Upper lobe of right lung (tissue), 1 donor: Measurements from ENCODE around the gene GTF2F2. TPM values are rescaled to one million over a fixed set of nuclear protein-coding genes. Genes with fewer than 3 reads are reported as not detected.

Source experiments
- ATAC-seq: fragments of 200-7000 bp; cut with Tn5 transposase; one replicate; pipeline ENCODE4 v1.9.1; 2020; ENCODE audit warnings: mild to moderate bottlenecking, moderate library complexity
- DNase-seq: peaks from one replicate; pipeline ENCODE4 v3.0.0-alpha.2; 2020
- H3K27ac ChIP-seq: fragments of 200-600 bp; one replicate; pipeline ENCODE4 v1.8.0; 2022
- H3K27me3 ChIP-seq: fragments of 200-600 bp; one replicate; pipeline ENCODE4 v1.8.0; 2022; ENCODE audit warnings: mild to moderate bottlenecking
- H3K36me3 ChIP-seq: fragments of 200-600 bp; one replicate; pipeline ENCODE4 v1.8.0; 2022
- H3K4me1 ChIP-seq: fragments of 200-600 bp; one replicate; pipeline ENCODE4 v1.8.0; 2022
- H3K4me3 ChIP-seq: fragments of 200-600 bp; one replicate; pipeline ENCODE4 v1.8.0; 2022; ENCODE audit warnings: mild to moderate bottlenecking
- H3K9me3 ChIP-seq: fragments of 200-600 bp; one replicate; pipeline ENCODE4 v1.8.0; 2022
- intact Hi-C: fragments of 100-400 bp; cut with DNase I; formaldehyde crosslinking; loops from one replicate; pipeline ENCODE4 v1.11.0; 2022
- long read RNA-seq: library from polyadenylated mRNA; unstranded; transcript quantifications from one replicate; pipeline ENCODE4 v2.0.0, GENCODE V29; 2021
- total RNA-seq: library from RNA; stranded (reverse); fragmentation: NEBNext Ultra II Directional; extraction: Animal tissue kit (Norgen Biotek cat#: 25700); gene quantifications from one replicate; pipeline ENCODE4 v1.2.1, GENCODE V29; 2021
- TF ChIP-seq, protein P1 (sequence below): fragments of 200-600 bp; IDR thresholded peaks from one replicate; pipeline ENCODE4 v1.8.0; 2022; ENCODE audit warnings: antibody characterized with exemption
- donor health status: DM: no; HTN: yes; CAD: no; lungs with severe emphysema.

The GTF2F2 gene
- 14.6 TPM for total RNA-seq
- long read RNA-seq, transcript GTF2F2-201 (8 exons, 2,239 nt) = major isoform, 26 of 34 reads
- long read RNA-seq, partial matches to known transcripts = 3 of 34 reads
- long read RNA-seq, other reads (novel, unspliced or antisense) = 5 of 34 reads

GRCh38 chr13:45119991-45120864 lies at the start of gene GTF2F2:
Gene GTF2F2, plus strand, starts transcription at chr13:45120510. Its CDS starts 146 bp downstream, at chr13:45120656.
- Histone ChIP-seq H3K36me3 (no peaks in the 10 kb centered on the region), H3K4me3 (peak within 1 kb of the TSS; percentile 90), H3K9me3 (no peaks in the 10 kb centered on the region), H3K27ac (peak within 1 kb of the TSS; percentile 90), H3K4me1 (peaks cover 17% of the 10 kb centered on the region), H3K27me3 (no peaks in the 10 kb centered on the region)
- TF ChIP-seq, protein P1, sequence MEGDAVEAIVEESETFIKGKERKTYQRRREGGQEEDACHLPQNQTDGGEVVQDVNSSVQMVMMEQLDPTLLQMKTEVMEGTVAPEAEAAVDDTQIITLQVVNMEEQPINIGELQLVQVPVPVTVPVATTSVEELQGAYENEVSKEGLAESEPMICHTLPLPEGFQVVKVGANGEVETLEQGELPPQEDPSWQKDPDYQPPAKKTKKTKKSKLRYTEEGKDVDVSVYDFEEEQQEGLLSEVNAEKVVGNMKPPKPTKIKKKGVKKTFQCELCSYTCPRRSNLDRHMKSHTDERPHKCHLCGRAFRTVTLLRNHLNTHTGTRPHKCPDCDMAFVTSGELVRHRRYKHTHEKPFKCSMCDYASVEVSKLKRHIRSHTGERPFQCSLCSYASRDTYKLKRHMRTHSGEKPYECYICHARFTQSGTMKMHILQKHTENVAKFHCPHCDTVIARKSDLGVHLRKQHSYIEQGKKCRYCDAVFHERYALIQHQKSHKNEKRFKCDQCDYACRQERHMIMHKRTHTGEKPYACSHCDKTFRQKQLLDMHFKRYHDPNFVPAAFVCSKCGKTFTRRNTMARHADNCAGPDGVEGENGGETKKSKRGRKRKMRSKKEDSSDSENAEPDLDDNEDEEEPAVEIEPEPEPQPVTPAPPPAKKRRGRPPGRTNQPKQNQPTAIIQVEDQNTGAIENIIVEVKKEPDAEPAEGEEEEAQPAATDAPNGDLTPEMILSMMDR = no peak
- DNase-seq = peak; percentile 94
- intact Hi-C loops = no loop called here
- ATAC-seq = peak; percentile 96

DNA sequence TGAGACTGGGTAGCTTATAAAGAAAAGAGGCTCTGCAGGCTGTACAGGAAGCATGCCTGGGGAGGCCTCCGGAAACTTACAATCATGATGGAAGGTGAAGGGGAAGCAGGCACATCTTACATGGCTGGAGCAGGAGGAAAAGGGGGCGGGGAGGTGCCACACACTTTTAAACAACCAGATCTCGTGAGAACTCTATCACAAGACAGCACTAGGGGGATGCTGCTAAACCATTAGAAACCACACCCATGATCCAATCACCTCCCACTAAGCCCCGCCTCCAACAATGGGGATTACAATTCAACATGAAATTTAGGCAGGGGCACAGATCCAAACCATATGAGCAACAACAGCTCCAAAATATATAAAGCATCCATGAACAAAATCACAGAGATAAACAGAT lies 46.5 kb upstream of the GTF2F2 start:
- ATAC-seq (no peak), DNase-seq (no peak)
- Histone ChIP-seq H3K36me3 (no peaks in the 10 kb centered on the region), H3K4me3 (no peak overlapping the region), H3K9me3 (no peaks in the 10 kb centered on the region), H3K27ac (no peak overlapping the region), H3K4me1 (no peaks in the 10 kb centered on the region), H3K27me3 (no peaks in the 10 kb centered on the region)
- intact Hi-C loops = no loop called here
- TF ChIP-seq, protein P1 = no peak

- Histone ChIP-seq H3K36me3 (no peaks in the 10 kb centered on the region), H3K4me1 (no peaks in the 10 kb centered on the region), H3K9me3 (no peaks in the 10 kb centered on the region), H3K4me3 (no peak overlapping the region), H3K27ac (no peak overlapping the region), H3K27me3 (no peaks in the 10 kb centered on the region)
- ATAC-seq (no peak), DNase-seq (no peak)
- intact Hi-C loops = no loop called here
- TF ChIP-seq, protein P1 = no peak
These were observed 45.6 kb upstream of the GTF2F2 start for GRCh38 chr13:45074721-45075120.

DNA sequence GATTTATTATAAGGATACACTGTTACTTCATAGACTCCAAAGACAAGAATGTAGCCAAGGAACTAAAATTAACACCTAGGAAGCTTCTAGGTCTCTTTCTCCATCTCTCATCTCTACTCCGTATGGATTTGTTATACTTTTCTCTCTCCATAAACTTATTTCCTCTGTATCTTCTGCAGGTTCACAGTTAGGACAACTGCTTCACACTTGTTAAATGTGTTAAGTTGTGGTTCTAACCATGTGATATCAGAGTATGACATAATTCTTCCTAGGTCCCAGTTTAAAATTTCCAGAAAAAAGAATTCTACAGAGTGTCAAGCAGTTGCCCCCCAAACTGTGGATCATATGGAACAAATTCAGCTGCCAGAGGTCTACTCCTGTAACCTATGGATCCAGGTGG lies 42.3 kb upstream of the GTF2F2 start:
- no peak for ATAC-seq
- DNase-seq = no peak
- Histone ChIP-seq H3K27me3 (no peaks in the 10 kb centered on the region), H3K4me3 (no peak overlapping the region), H3K9me3 (no peaks in the 10 kb centered on the region), H3K36me3 (no peaks in the 10 kb centered on the region), H3K27ac (no peak overlapping the region), H3K4me1 (no peaks in the 10 kb centered on the region)
- intact Hi-C loops = no loop called here
- TF ChIP-seq, protein P1 = no peak

- H3K4me1 ChIP-seq = no peaks in the 10 kb centered on the region
- H3K27ac ChIP-seq = no peak overlapping the region
- intact Hi-C loops = no loop called here
- DNase-seq (no peak), ATAC-seq (no peak)
- H3K4me3 ChIP-seq = no peak overlapping the region
- TF ChIP-seq, protein P1 = no peak
- H3K36me3 ChIP-seq = no peaks in the 10 kb centered on the region
- H3K9me3 ChIP-seq = no peaks in the 10 kb centered on the region
- no peaks in the 10 kb centered on the region for H3K27me3 ChIP-seq
These were observed 37.3 kb upstream of the GTF2F2 start for GRCh38 chr13:45082964-45083363.
